ENCODE measurements around the gene MDH1B. TPM values are rescaled to one million over a fixed set of nuclear protein-coding genes. Genes with fewer than 3 reads are reported as not detected.

MDH1B gene
- total RNA-seq, 1 experiment from 2014 or later, result 3.7 TPM

- ATAC-seq (no peak), DNase-seq (ENCODE audit: low read depth, low spot score) (no peak)
- H4K20me1 ChIP-seq (ENCODE audit: insufficient read depth), result no peaks in the 10 kb centered on the region
- no peak overlapping the region for H2AFZ ChIP-seq (ENCODE audit: low read depth, low read length, poor library complexity, severe bottlenecking)
- TF ChIP-seq ATF3 (IDR thresholded peaks at IDR 0.05) (no peak), ELF1 (IDR thresholded peaks at IDR 0.05; ENCODE audit: borderline replicate concordance, low read depth) (no peak)
- no peak overlapping the region for H3K4me2 ChIP-seq (ENCODE audit: low read length)
- no peak overlapping the region for H3K9ac ChIP-seq (ENCODE audit: low read length)
- ChIA-PET CTCF (no interaction called here), POLR2A (no interaction called here), RAD21 (ENCODE audit: low non-redundant PET in 1 of 2, low total read pairs in 2 of 2, uncharacterized antibody in 2 of 2, unreplicated experiment in 2 of 2) (no interaction called here)
- H3K9me2 ChIP-seq (ENCODE audit: insufficient read depth), result no peaks in the 10 kb centered on the region
- H3K79me2 ChIP-seq (ENCODE audit: insufficient read depth, low read length), result no peaks in the 10 kb centered on the region
- intact Hi-C loops (cut with micrococcal nuclease), result no loop called here
- H3K4me3 ChIP-seq (replicated peaks in 1 of 2; ENCODE audit: low read depth in 1 of 2, low read length in 2 of 2), result no peak overlapping the region
- no peak overlapping the region for H3K27ac ChIP-seq (ENCODE audit: low read depth, low read length)
- H3K9me3 ChIP-seq (ENCODE audit: control insufficient read depth in 1 of 2, insufficient read depth in 1 of 2, low read depth in 1 of 2, low read length in 2 of 2), result no peaks in the 10 kb centered on the region
- H3K4me1 ChIP-seq (ENCODE audit: control insufficient read depth in 1 of 2, insufficient read depth in 2 of 2, low read length in 2 of 2), result peaks cover 0 to 6% of the 10 kb centered on the region in 2 experiments; a peak in 2 of 4 replicates
- H3K36me3 ChIP-seq (ENCODE audit: control insufficient read depth in 1 of 2, insufficient read depth in 2 of 2, low read length in 2 of 2), result no peaks in the 10 kb centered on the region
- no TSS peak for BruUV-seq (replicated peaks)
- H3K27me3 ChIP-seq (ENCODE audit: insufficient read depth, low read length), result no peaks in the 10 kb centered on the region
Measured at GRCh38 chr2:206727287-206727686, 37.8 kb downstream of the MDH1B start.

- H3K9me2 ChIP-seq (ENCODE audit: insufficient read depth), result 0 out of 2 replicates have a peak, but pooled peaks cover 3% of the 10 kb centered on the region
- ChIA-PET RAD21 (ENCODE audit: low non-redundant PET in 1 of 2, low total read pairs in 2 of 2, uncharacterized antibody in 2 of 2, unreplicated experiment in 2 of 2) (no interaction called here), POLR2A (no interaction called here), CTCF (no interaction called here)
- no peaks in the 10 kb centered on the region for H3K79me2 ChIP-seq (ENCODE audit: insufficient read depth, low read length)
- no peak for TF ChIP-seq FOSL1 (IDR thresholded peaks at IDR 0.05; ENCODE audit: low read depth)
- no peak for TF ChIP-seq SIN3A (IDR thresholded peaks at IDR 0.05; ENCODE audit: low read depth)
- TF ChIP-seq REST (IDR thresholded peaks at IDR 0.05; ENCODE audit: low read depth), result no peak
- no peak for TF ChIP-seq CEBPB (IDR thresholded peaks at IDR 0.05; ENCODE audit: low read depth)
- TF ChIP-seq SP1 (IDR thresholded peaks at IDR 0.05; ENCODE audit: low read depth), result no peak
- no peak for TF ChIP-seq RAD21 (IDR thresholded peaks at IDR 0.05; ENCODE audit: low read depth)
- no peak for TF ChIP-seq CBX3 (IDR thresholded peaks at IDR 0.05; ENCODE audit: low read depth)
- TF ChIP-seq EZH2phosphoT487 (IDR thresholded peaks at IDR 0.05; ENCODE audit: borderline replicate concordance), result no peak
- no peak overlapping the region for H2AFZ ChIP-seq (ENCODE audit: low read depth, low read length, poor library complexity, severe bottlenecking)
- intact Hi-C loops (cut with micrococcal nuclease), result no loop called here
- BruUV-seq (replicated peaks), result no TSS peak
- no peaks in the 10 kb centered on the region for H4K20me1 ChIP-seq (ENCODE audit: insufficient read depth)
- no peak overlapping the region for H3K4me3 ChIP-seq (replicated peaks in 1 of 2; ENCODE audit: low read depth in 1 of 2, low read length in 2 of 2)
- no peak overlapping the region for H3K4me2 ChIP-seq (ENCODE audit: low read length)
- ATAC-seq (no peak), DNase-seq (ENCODE audit: low read depth, low spot score) (no peak)
- no peaks in the 10 kb centered on the region for H3K9me3 ChIP-seq (ENCODE audit: control insufficient read depth in 1 of 2, insufficient read depth in 1 of 2, low read depth in 1 of 2, low read length in 2 of 2)
- no peaks in the 10 kb centered on the region for H3K36me3 ChIP-seq (ENCODE audit: control insufficient read depth in 1 of 2, insufficient read depth in 2 of 2, low read length in 2 of 2)
- H3K9ac ChIP-seq (ENCODE audit: low read length), result no peak overlapping the region
- no peaks in the 10 kb centered on the region for H3K27me3 ChIP-seq (ENCODE audit: insufficient read depth, low read length)
- H3K27ac ChIP-seq (ENCODE audit: low read depth, low read length), result no peak overlapping the region
- H3K4me1 ChIP-seq (ENCODE audit: control insufficient read depth in 1 of 2, insufficient read depth in 2 of 2, low read length in 2 of 2), result peaks cover 0 to under 1% of the 10 kb centered on the region in 2 experiments; a peak in 2 of 4 replicates
Measured at GRCh38 chr2:206723288-206723687, 41.8 kb downstream of the MDH1B start.
